Activated CD8-positive, alpha-beta T cell treated with anti-CD3 and anti-CD28 coated beads for 36 hours (primary cell): Measurements from ENCODE around the gene CACNA1B. TPM values are rescaled to one million over a fixed set of nuclear protein-coding genes. Genes with fewer than 3 reads are reported as not detected.

ENCODE experiments used
- ATAC-seq: fragments of 200-7000 bp; cut with Tn5 transposase; one replicate; pipeline ENCODE4 v1.10.0; 2021; ENCODE audit warnings: mild to moderate bottlenecking, moderate library complexity
- CTCF ChIA-PET: fragments of 350-600 bp; sonication (Branson Sonifier 250); formaldehyde crosslinking; loops from one replicate; lab custom pipeline; 2021; ENCODE audit warnings: antibody characterized with exemption; lab: Charles Lee
- POLR2A ChIA-PET: fragments of 350-600 bp; sonication (Branson Sonifier 250); formaldehyde crosslinking; loops from one replicate; lab custom pipeline; 2021; ENCODE audit warnings: antibody characterized with exemption; lab: Charles Lee
- DNase-seq: peaks from one replicate; pipeline ENCODE4 v3.0.0-alpha.2; 2020
- H3K27ac Mint-ChIP-seq: one replicate; pipeline ENCODE4 v1.8.0; 2021; ENCODE audit warnings: mild to moderate bottlenecking, mixed read lengths
- H3K27me3 Mint-ChIP-seq: one replicate; pipeline ENCODE4 v1.8.0; 2021; ENCODE audit warnings: mixed read lengths
- H3K36me3 Mint-ChIP-seq: one replicate; pipeline ENCODE4 v1.8.0; 2021; ENCODE audit warnings: low read depth, mixed read lengths
- H3K4me1 Mint-ChIP-seq: one replicate; pipeline ENCODE4 v1.8.0; 2021; ENCODE audit warnings: low read depth, mixed read lengths
- H3K4me3 Mint-ChIP-seq: one replicate; pipeline ENCODE4 v1.8.0; 2021; ENCODE audit warnings: mild to moderate bottlenecking, moderate library complexity, mixed read lengths
- H3K9me3 Mint-ChIP-seq: one replicate; pipeline ENCODE4 v1.8.0; 2021; ENCODE audit warnings: mixed read lengths
- intact Hi-C: fragments of 100-400 bp; cut with micrococcal nuclease; formaldehyde crosslinking; loops from one replicate; pipeline ENCODE4 v1.10.0; 2022
- total RNA-seq, 2 experiments: library from RNA; stranded (reverse); gene quantifications; one replicate each; pipeline ENCODE4 v1.2.3, GENCODE V29; 2021
- TF ChIP-seq, protein P1 (sequence below): fragments of 200-600 bp; IDR thresholded peaks from one replicate; pipeline ENCODE4 v1.8.0; 2022; ENCODE audit warnings: antibody characterized with exemption, mild to moderate bottlenecking

Gene CACNA1B
- total RNA-seq, 2 experiments from 2014 or later = not detected

DNA sequence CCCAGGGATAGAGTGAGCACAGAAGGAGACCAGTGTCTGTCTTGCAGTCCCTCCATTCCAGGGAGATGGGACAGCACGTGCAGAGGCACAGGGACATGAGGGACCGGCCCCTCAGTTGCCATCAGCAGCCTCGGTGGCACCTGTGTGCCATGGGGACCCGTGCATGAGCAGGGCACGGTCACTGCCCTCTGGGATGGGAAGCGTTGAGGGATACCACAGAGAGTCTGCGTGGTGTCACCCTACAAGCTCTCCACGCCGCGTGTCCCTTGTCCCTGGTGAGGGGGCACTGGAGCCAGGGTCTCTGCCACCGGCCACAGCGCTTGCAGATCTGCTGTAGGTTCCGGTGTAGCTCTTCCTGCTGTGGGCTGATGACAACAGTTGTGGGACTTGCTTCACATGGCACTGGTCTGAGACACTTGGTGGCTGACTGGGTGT lies 108.1 kb downstream of the CACNA1B start:
- no peaks in the 10 kb centered on the region for H3K9me3 Mint-ChIP-seq
- H3K27ac Mint-ChIP-seq = no peak overlapping the region
- H3K36me3 Mint-ChIP-seq = no peaks in the 10 kb centered on the region
- no peaks in the 10 kb centered on the region for H3K4me1 Mint-ChIP-seq
- intact Hi-C loops = no loop called here
- ATAC-seq (no peak), DNase-seq (no peak)
- no peak overlapping the region for H3K4me3 Mint-ChIP-seq
- TF ChIP-seq, protein P1, sequence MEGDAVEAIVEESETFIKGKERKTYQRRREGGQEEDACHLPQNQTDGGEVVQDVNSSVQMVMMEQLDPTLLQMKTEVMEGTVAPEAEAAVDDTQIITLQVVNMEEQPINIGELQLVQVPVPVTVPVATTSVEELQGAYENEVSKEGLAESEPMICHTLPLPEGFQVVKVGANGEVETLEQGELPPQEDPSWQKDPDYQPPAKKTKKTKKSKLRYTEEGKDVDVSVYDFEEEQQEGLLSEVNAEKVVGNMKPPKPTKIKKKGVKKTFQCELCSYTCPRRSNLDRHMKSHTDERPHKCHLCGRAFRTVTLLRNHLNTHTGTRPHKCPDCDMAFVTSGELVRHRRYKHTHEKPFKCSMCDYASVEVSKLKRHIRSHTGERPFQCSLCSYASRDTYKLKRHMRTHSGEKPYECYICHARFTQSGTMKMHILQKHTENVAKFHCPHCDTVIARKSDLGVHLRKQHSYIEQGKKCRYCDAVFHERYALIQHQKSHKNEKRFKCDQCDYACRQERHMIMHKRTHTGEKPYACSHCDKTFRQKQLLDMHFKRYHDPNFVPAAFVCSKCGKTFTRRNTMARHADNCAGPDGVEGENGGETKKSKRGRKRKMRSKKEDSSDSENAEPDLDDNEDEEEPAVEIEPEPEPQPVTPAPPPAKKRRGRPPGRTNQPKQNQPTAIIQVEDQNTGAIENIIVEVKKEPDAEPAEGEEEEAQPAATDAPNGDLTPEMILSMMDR = no peak
- H3K27me3 Mint-ChIP-seq = peaks cover 20% of the 10 kb centered on the region
- POLR2A ChIA-PET = no interaction called here
- CTCF ChIA-PET = no interaction called here

DNA sequence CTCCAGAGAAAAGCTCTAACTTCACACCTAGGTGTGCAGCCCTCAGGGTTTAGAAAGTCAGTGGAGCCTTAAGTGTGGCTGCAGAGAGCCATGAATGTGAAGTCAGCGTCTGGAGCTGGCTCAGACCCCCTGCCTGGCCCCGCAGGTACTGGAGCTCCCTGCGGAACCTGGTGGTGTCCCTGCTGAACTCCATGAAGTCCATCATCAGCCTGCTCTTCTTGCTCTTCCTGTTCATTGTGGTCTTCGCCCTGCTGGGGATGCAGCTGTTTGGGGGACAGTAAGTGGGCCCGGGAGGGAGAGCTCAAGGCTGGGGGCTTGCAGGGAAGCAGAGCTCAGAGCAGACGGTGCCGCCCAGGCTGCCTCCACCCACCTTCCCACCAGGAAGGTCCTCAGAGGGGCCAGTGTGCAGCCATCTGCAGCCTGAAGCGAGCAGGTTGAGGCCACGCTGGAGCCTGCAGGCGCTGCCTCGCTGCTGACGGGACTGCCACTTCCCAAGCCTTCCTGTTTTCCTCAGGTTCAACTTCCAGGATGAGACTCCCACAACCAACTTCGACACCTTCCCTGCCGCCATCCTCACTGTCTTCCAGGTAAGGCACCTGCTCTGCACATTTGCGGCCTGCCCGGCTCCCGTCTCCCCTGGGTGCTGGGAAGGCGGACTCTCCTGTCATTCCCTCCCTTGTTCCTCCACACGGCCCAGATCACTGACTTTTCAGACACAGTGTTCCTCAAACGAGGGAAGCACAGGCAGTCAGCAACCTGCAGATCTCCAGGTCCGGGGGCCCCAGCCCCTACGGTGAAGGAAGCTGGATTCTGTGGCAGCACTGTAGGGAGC lies 108.9 kb downstream of the CACNA1B start:
- Mint-ChIP-seq H3K4me1 (no peaks in the 10 kb centered on the region), H3K4me3 (no peak overlapping the region), H3K36me3 (no peaks in the 10 kb centered on the region), H3K27ac (no peak overlapping the region), H3K9me3 (no peaks in the 10 kb centered on the region), H3K27me3 (peaks cover 27% of the 10 kb centered on the region)
- POLR2A ChIA-PET = no interaction called here
- ATAC-seq (no peak), DNase-seq (no peak)
- intact Hi-C loops = no loop called here
- CTCF ChIA-PET = no interaction called here
- TF ChIP-seq, protein P1 = no peak

DNA sequence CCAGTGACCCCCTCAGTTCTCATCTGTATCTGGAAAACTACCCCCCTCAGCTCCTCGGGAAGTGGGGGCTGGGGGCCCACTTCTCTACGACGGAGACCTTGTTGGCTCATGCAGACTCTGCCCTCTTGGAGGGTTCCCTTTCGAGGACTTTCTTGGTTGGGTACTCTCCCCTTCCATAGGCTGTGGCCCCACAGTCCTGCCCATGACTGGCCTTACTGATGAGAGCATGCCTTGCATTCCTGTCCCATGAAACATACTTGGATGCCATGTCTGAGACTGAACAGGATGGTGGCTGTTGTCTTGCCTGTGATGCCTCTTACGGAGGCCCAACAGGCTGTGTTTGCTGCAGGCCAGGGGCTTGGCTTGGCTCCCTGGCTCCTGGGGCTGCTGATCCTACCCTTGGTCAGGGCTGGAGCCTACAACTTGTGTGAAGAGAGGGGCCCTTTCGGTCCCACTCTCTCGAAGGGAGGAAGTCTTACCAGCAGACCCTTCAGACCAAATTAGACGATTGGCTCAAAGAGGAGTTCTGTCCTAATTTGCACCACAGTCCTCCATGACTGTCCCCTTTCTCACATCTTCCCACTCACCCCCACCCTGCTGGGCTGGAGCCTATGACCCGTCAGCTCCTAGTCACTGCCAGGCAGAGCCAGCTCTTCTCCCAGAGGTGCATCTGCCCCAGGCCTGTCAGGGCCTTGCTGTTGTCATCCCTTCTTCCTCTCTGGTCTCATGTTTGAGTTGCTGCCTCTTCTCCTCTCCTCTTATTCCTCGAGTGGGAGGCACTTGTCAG lies 109.9 kb downstream of the CACNA1B start:
- no peak for ATAC-seq
- no peak overlapping the region for H3K27ac Mint-ChIP-seq
- H3K36me3 Mint-ChIP-seq = no peaks in the 10 kb centered on the region
- peaks cover 36% of the 10 kb centered on the region for H3K27me3 Mint-ChIP-seq
- no peaks in the 10 kb centered on the region for H3K4me1 Mint-ChIP-seq
- ChIA-PET CTCF (interaction anchor here (1.2 kb wide), 1 partner anchor 314 kb away, joined by 3 read pairs; no protein-coding TSS in a partner anchor), POLR2A (no interaction called here)
- H3K4me3 Mint-ChIP-seq = no peak overlapping the region
- intact Hi-C loops = no loop called here
- H3K9me3 Mint-ChIP-seq = no peaks in the 10 kb centered on the region
- TF ChIP-seq, protein P1 = no peak
- no peak for DNase-seq

DNA sequence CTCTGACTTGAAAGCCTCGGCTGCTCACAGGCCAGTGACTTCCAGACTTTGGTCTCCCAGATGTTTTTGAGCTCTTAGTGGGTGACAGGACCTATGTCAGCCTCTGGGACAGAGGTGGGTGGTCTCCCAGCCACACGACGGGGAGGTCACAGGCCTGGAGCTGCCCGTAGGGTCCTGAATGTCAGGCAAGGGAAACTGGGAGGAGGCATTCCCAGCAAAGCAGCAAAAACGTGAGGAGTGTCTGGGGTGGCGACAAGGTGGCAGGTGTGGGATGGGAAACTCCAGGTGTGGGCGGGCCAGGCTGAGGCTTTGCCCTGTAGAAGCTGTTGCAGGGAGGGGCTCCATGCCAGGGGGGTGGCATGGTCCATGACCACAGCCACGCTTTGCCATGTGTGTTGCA lies 110.5 kb downstream of the CACNA1B start:
- H3K36me3 Mint-ChIP-seq = no peaks in the 10 kb centered on the region
- intact Hi-C loops = no loop called here
- POLR2A ChIA-PET = no interaction called here
- DNase-seq = no peak
- no peak for ATAC-seq
- no peaks in the 10 kb centered on the region for H3K4me1 Mint-ChIP-seq
- H3K27ac Mint-ChIP-seq = no peak overlapping the region
- no peak overlapping the region for H3K4me3 Mint-ChIP-seq
- TF ChIP-seq, protein P1 = no peak
- peaks cover 40% of the 10 kb centered on the region for H3K27me3 Mint-ChIP-seq
- no peaks in the 10 kb centered on the region for H3K9me3 Mint-ChIP-seq
- CTCF ChIA-PET = interaction anchor here (1.0 to 1.2 kb wide), 2 partner anchors 14 to 315 kb away, joined by 3 read pairs; no protein-coding TSS in a partner anchor
